Spleen (tissue), 7 donors: ENCODE data around the gene COTL1.
A peak's percentile ranks its signal among the peaks of the same experiment; 100 is the strongest.

Experiments used
- CTCF ChIP-seq, 11 experiments: fragments of 200-600 bp in 7 of 11; fragments of 450-650 bp in 4 of 11; sonication (generic) in 4 of 11; IDR thresholded peaks in 8 of 11; conservative IDR thresholded peaks in 3 of 11; 1 replicate in 7 of 11; 2 replicates in 4 of 11; pipeline versions ENCODE4 v1.4.0 to v1.8.0; 2016 to 2021; ENCODE audit warnings: antibody characterized with exemption in 11 of 11, inconsistent platforms in 4 of 11, mild to moderate bottlenecking in 1 of 11
- POLR2A ChIP-seq, 3 donors: fragments of 450-650 bp; IDR thresholded peaks; one replicate each; pipeline ENCODE4 v1.5.1; 2017; ENCODE audit warnings: antibody characterized with exemption in 3 of 3, mild to moderate bottlenecking in 1 of 3
- POLR2AphosphoS5 ChIP-seq, 3 donors: sonication (generic); formaldehyde crosslinking; IDR thresholded peaks; one replicate each; pipeline ENCODE4 v1.5.1; 2017; ENCODE audit warnings: antibody characterized with exemption in 3 of 3
- donor health status: DM: no; HTN: no; CAD: no; lungs with moderate emphysema.
- donor health status: DM: no; HTN: no; CAD: no.
- donor health status: DM: no; HTN: no; CAD: no.

GRCh38 chr16:84595052-84595481, 22.8 kb downstream of the COTL1 start:
- TF ChIP-seq CTCF (IDR thresholded peaks at IDR 0.05 in 8 of 11, conservative IDR thresholded peaks at IDR 0.05 in 3 of 11) (no peak), POLR2AphosphoS5 (IDR thresholded peaks at IDR 0.05) (peak in 2 of 3 donors; percentile 23 to 39), POLR2A (IDR thresholded peaks at IDR 0.05) (no peak)
